ENCODE measurements around the gene GEMIN5. TPM values are rescaled to one million over a fixed set of nuclear protein-coding genes. Genes with fewer than 3 reads are reported as not detected.
"Not testable (repeated sequence)": the region's sequence is repeated elsewhere in the genome, so short reads cannot be mapped to it uniquely, and the experiment has no call there.

The GEMIN5 gene
- total RNA-seq, 3 donors from 2014 or later, result 14.4 to 23.2 (median 19.3) TPM

- no peaks in the 10 kb centered on the region for H3K27me3 ChIP-seq
- H3K27ac ChIP-seq, result peak within 1 kb of the TSS; percentile 82 to 85
- no peaks in the 10 kb centered on the region for H3K9me3 ChIP-seq
- H3K36me3 ChIP-seq, result no peaks in the 10 kb centered on the region
- peak within 1 kb of the TSS; percentile 74 to 80 (median 79) for H3K4me3 ChIP-seq
- peaks cover 6 to 15% of the 10 kb centered on the region in 2 donors for H3K4me1 ChIP-seq
- intact Hi-C loops (cut with DNase I; ENCODE audit: low total_unique reads), result no loop called here
- peak; percentile 73 to 90 (median 86) for TF ChIP-seq POLR2AphosphoS5 (IDR thresholded peaks at IDR 0.05)
- TF ChIP-seq POLR2A (IDR thresholded peaks at IDR 0.05), result peak; percentile 11
- peak; percentile 44 to 57 (median 49) for TF ChIP-seq CTCF (IDR thresholded peaks at IDR 0.05)
- peak; percentile 86 to 91 for DNase-seq (ENCODE audit: low spot score in 2 of 2)
Observed at GRCh38 chr5:154940772-154941620, 3.0 kb upstream of the GEMIN5 start, which contains the start of gene MRPL22. MRPL22 (plus strand) TSS chr5:154941073; CDS start chr5:154941111, 38 bp downstream.

GRCh38 chr5:154940375-154940771 is 2.4 kb upstream of the GEMIN5 start:
- DNase-seq (ENCODE audit: low spot score in 2 of 2), result no peak
- H3K9me3 ChIP-seq, result no peaks in the 10 kb centered on the region
- TF ChIP-seq POLR2AphosphoS5 (IDR thresholded peaks at IDR 0.05) (no peak), POLR2A (IDR thresholded peaks at IDR 0.05) (no peak), CTCF (IDR thresholded peaks at IDR 0.05) (no peak)
- peak overlapping the region; percentile 82 to 85 for H3K27ac ChIP-seq
- H3K4me3 ChIP-seq, result peak overlapping the region; percentile 74 to 80 (median 79)
- no peaks in the 10 kb centered on the region for H3K27me3 ChIP-seq
- H3K4me1 ChIP-seq, result peaks cover 6 to 15% of the 10 kb centered on the region in 2 donors
- H3K36me3 ChIP-seq, result no peaks in the 10 kb centered on the region
- intact Hi-C loops (cut with DNase I; ENCODE audit: low total_unique reads), result no loop called here

GRCh38 chr5:154939387-154939786 is 1.4 kb upstream of the GEMIN5 start:
- DNase-seq (ENCODE audit: low spot score in 2 of 2); H3K36me3 ChIP-seq; intact Hi-C loops (cut with DNase I; ENCODE audit: low total_unique reads); H3K9me3 ChIP-seq; H3K27me3 ChIP-seq; H3K4me3 ChIP-seq; H3K27ac ChIP-seq: not testable (repeated sequence)
- peaks cover 6 to 15% of the 10 kb centered on the region in 2 donors for H3K4me1 ChIP-seq

GRCh38 chr5:154937186-154937717 is 759 bp downstream of the GEMIN5 start:
- H3K36me3 ChIP-seq, result no peaks in the 10 kb centered on the region
- TF ChIP-seq POLR2A (IDR thresholded peaks at IDR 0.05) (no peak), POLR2AphosphoS5 (IDR thresholded peaks at IDR 0.05) (no peak), CTCF (IDR thresholded peaks at IDR 0.05) (no peak)
- H3K27me3 ChIP-seq, result no peaks in the 10 kb centered on the region
- peak overlapping the region; percentile 91 to 96 (median 93) for H3K4me3 ChIP-seq
- H3K4me1 ChIP-seq, result peaks cover 6 to 11% of the 10 kb centered on the region in 2 donors
- peak overlapping the region; percentile 72 to 83 for H3K27ac ChIP-seq
- H3K9me3 ChIP-seq, result no peaks in the 10 kb centered on the region
- intact Hi-C loops (cut with DNase I; ENCODE audit: low total_unique reads), result no loop called here
- DNase-seq (ENCODE audit: low spot score in 2 of 2), result no peak

GRCh38 chr5:154934881-154935280 is 3.1 kb downstream of the GEMIN5 start:
- no peak for TF ChIP-seq POLR2A (IDR thresholded peaks at IDR 0.05)
- no peak for TF ChIP-seq CTCF (IDR thresholded peaks at IDR 0.05)
- no peak for TF ChIP-seq POLR2AphosphoS5 (IDR thresholded peaks at IDR 0.05)
- DNase-seq (ENCODE audit: low spot score in 2 of 2), result no peak
- Histone ChIP-seq H3K4me3 (no peak overlapping the region), H3K9me3 (no peaks in the 10 kb centered on the region), H3K27me3 (no peaks in the 10 kb centered on the region), H3K27ac (no peak overlapping the region), H3K36me3 (no peaks in the 10 kb centered on the region), H3K4me1 (peaks cover 3 to 6% of the 10 kb centered on the region in 2 donors)
- intact Hi-C loops (cut with DNase I; ENCODE audit: low total_unique reads), result no loop called here
